IMR-90 (cell line): ENCODE measurements around the gene ABHD16B. TPM values are rescaled to one million over a fixed set of nuclear protein-coding genes. Genes with fewer than 3 reads are reported as not detected.
A peak's percentile ranks its signal among the peaks of the same experiment; 100 is the strongest.
"Not testable (repeated sequence)": the region's sequence is repeated elsewhere in the genome, so short reads cannot be mapped to it uniquely, and the experiment has no call there.

Source experiments
- ATAC-seq: fragments of 200-7000 bp; cut with Tn5 transposase; 2 replicates; pipeline ENCODE4 v1.9.1; 2020; ENCODE audit warnings: low read depth, mild to moderate bottlenecking, moderate library complexity
- BruUV-seq: library from RNA; stranded (reverse); fragments of 400-500 nt; replicated peaks from 2 replicates; lab custom pipeline; 2021; lab: Mats Ljungman, UMichigan
- CTCF ChIA-PET: fragments of 300-600 bp; formaldehyde crosslinking; extraction: SDS; loops from one replicate; lab custom pipeline; 2021; ENCODE audit warnings: antibody characterized with exemption; lab: Yijun Ruan, JAX
- POLR2A ChIA-PET: fragments of 300-600 bp; sonication (Branson Sonifier 250); formaldehyde crosslinking; loops from one replicate; lab custom pipeline; 2022; ENCODE audit warnings: antibody characterized with exemption; ENCODE audit not compliant: unreplicated experiment; lab: Charles Lee
- DNase-seq: peaks from one replicate; pipeline ENCODE4 v3.0.0; 2013
- H2AFZ ChIP-seq: replicated peaks from 2 replicates; pipeline ENCODE3; 2013; ENCODE audit warnings: low read length, mild to moderate bottlenecking; ENCODE audit not compliant: poor library complexity
- H2AK5ac ChIP-seq: 2 replicates; pipeline ENCODE4 v1.6.1; 2013; ENCODE audit warnings: low read depth, low read length, inconsistent platforms
- H2AK9ac ChIP-seq: replicated peaks from 2 replicates; pipeline ENCODE3; 2013; ENCODE audit warnings: mild to moderate bottlenecking, low read depth, low read length, moderate library complexity; ENCODE audit not compliant: poor library complexity
- H2BK120ac ChIP-seq: 2 replicates; pipeline ENCODE4 v1.6.1; 2013; ENCODE audit warnings: low read depth, low read length, inconsistent platforms
- H2BK15ac ChIP-seq: 3 replicates; pipeline ENCODE4 v1.6.1; 2013; ENCODE audit warnings: low read depth, low read length, inconsistent platforms
- H2BK20ac ChIP-seq: 2 replicates; pipeline ENCODE4 v1.6.1; 2013; ENCODE audit warnings: low read depth, mild to moderate bottlenecking, inconsistent platforms, low read length, moderate library complexity
- H2BK5ac ChIP-seq: 2 replicates; pipeline ENCODE4 v1.6.1; 2013; ENCODE audit warnings: mild to moderate bottlenecking, low read depth, low read length, inconsistent platforms; ENCODE audit not compliant: poor library complexity, severe bottlenecking
- H3K14ac ChIP-seq: replicated peaks from 2 replicates; pipeline ENCODE4 v1.6.1; 2013; ENCODE audit warnings: low read depth, low read length, inconsistent platforms
- H3K18ac ChIP-seq: 2 replicates; pipeline ENCODE4 v1.6.1; 2013; ENCODE audit warnings: low read depth, low read length, control low read depth
- H3K23ac ChIP-seq: 2 replicates; pipeline ENCODE4 v1.6.1; 2013; ENCODE audit warnings: low read depth, low read length, inconsistent platforms
- H3K27ac ChIP-seq: 2 replicates; pipeline ENCODE4 v1.5.1; 2013; ENCODE audit warnings: mild to moderate bottlenecking, control low read depth, low read length; ENCODE audit not compliant: insufficient read depth
- H3K27me3 ChIP-seq: 2 replicates; pipeline ENCODE4 v1.6.1; 2013; ENCODE audit warnings: low read length; ENCODE audit not compliant: control insufficient read depth, insufficient read depth
- H3K36me3 ChIP-seq: 2 replicates; pipeline ENCODE4 v1.6.1; 2013; ENCODE audit warnings: low read length, mixed read lengths; ENCODE audit not compliant: control insufficient read depth, insufficient read depth
- H3K4ac ChIP-seq: 2 replicates; pipeline ENCODE4 v1.6.1; 2013; ENCODE audit warnings: low read depth, low read length, inconsistent platforms
- H3K4me1 ChIP-seq: 2 replicates; pipeline ENCODE4 v1.6.1; 2013; ENCODE audit warnings: low read length, mixed read lengths; ENCODE audit not compliant: control insufficient read depth, insufficient read depth
- H3K4me2 ChIP-seq: 2 replicates; pipeline ENCODE4 v1.6.1; 2013; ENCODE audit warnings: low read depth, mild to moderate bottlenecking, control low read depth, low read length, moderate library complexity
- H3K4me3 ChIP-seq: 2 replicates; pipeline ENCODE4 v1.5.1; 2013; ENCODE audit warnings: low read depth, mild to moderate bottlenecking, control low read depth, low read length, moderate library complexity; ENCODE audit not compliant: insufficient read depth
- H3K56ac ChIP-seq: 2 replicates; pipeline ENCODE4 v1.6.1; 2013; ENCODE audit warnings: low read length, inconsistent platforms; ENCODE audit not compliant: insufficient read depth; ENCODE audit errors: extremely low read depth
- H3K79me1 ChIP-seq, 2 experiments: 2 replicates each; pipeline ENCODE4 v1.6.1; 2013; ENCODE audit warnings: low read length in 2 of 2, inconsistent platforms in 1 of 2, low read depth in 1 of 2
- H3K9ac ChIP-seq: 2 replicates; pipeline ENCODE4 v1.6.1; 2013; ENCODE audit warnings: low read depth, low read length, control low read depth
- H3K9me1 ChIP-seq: 2 replicates; pipeline ENCODE4 v1.6.1; 2013; ENCODE audit warnings: low read length, inconsistent platforms; ENCODE audit not compliant: insufficient read depth
- H3K9me3 ChIP-seq: 2 replicates; pipeline ENCODE4 v1.6.1; 2013; ENCODE audit warnings: low read length; ENCODE audit not compliant: control insufficient read depth, insufficient read depth
- H4K20me1 ChIP-seq: 2 replicates; pipeline ENCODE4 v1.6.1; 2013; ENCODE audit warnings: low read length, inconsistent platforms; ENCODE audit not compliant: insufficient read depth
- H4K5ac ChIP-seq: 2 replicates; pipeline ENCODE4 v1.6.1; 2013; ENCODE audit warnings: mild to moderate bottlenecking, low read depth, low read length, control low read depth
- H4K8ac ChIP-seq, 2 experiments: 2 replicates each; pipeline ENCODE4 v1.6.1; 2013; ENCODE audit warnings: low read depth in 2 of 2, low read length in 2 of 2, control low read depth in 1 of 2, inconsistent platforms in 1 of 2
- H4K91ac ChIP-seq: 2 replicates; pipeline ENCODE4 v1.6.1; 2013; ENCODE audit warnings: low read depth, low read length, inconsistent platforms; ENCODE audit not compliant: insufficient read depth
- WGBS, 2 experiments: methylation state at CpG; one replicate each; pipeline versions ENCODE4 v1.1.5 to v1.1.7; 2013; ENCODE audit warnings: missing lambda C conversion rate in 2 of 2; ENCODE audit not compliant: insufficient read length in 1 of 2; ENCODE audit errors: extremely low coverage in 2 of 2; 5-methylcytosine and 5-hydroxymethylcytosine counted together
- dilution Hi-C: fragments of 300-500 bp; cut with HindIII; formaldehyde crosslinking; loops from one replicate; pipeline ENCODE4 v1.14.3; 2018; ENCODE audit warnings: low sequenced_read_pairs; ENCODE audit not compliant: unreplicated experiment
- in situ Hi-C: fragments of 300-500 bp; cut with MboI; formaldehyde crosslinking; loops from 3 replicates; pipeline ENCODE4 v1.14.3; 2019; ENCODE audit warnings: low sequenced_read_pairs, inconsistent platforms, mixed read lengths
- intact Hi-C: fragments of 100-400 bp; cut with micrococcal nuclease; formaldehyde crosslinking; loops from 2 replicates; pipeline ENCODE4 v1.10.0; 2022
- polyA plus RNA-seq, 3 experiments: library from polyadenylated mRNA; depleted of rRNA; stranded (reverse); fragments of >200 nt; gene quantifications; 2 replicates each; pipeline ENCODE4 v1.2.3, GENCODE V29; 2012; ENCODE audit warnings: low replicate concordance in 1 of 3
- total RNA-seq: library from RNA; depleted of rRNA; stranded (reverse); fragments of >200 nt; gene quantifications from 2 replicates; pipeline ENCODE4 v1.2.3, GENCODE V29; 2012

Gene ABHD16B
- total and polyA plus RNA-seq, 2 of the 4 experiments (the other 2 are of a cell fraction): 0.05 TPM; not detected in 1

DNA sequence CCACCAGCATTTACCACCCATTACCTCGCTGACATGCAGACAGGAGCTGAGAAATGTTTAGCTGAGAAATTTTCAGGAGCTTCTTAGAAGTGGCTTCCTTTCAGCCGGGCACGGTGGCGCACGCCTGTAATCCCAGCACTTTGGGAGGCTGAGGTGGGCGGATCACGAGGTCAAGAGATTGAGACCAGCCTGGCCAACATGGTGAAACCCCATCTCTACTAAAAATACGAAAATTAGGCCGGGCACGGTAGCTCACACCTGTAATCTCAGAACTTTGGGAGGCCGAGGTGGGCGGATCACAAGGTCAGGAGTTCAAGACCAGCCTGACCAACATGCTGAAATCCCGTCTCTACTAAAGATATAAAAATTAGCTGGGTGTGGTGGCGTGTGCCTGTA lies 9.8 kb upstream of the ABHD16B start:
- H2BK5ac ChIP-seq, dilution Hi-C loops, DNase-seq, H3K56ac ChIP-seq, H3K9me1 ChIP-seq, H3K9me3 ChIP-seq, H3K27ac ChIP-seq, H4K20me1 ChIP-seq, BruUV-seq, H2AK9ac ChIP-seq, CTCF ChIA-PET, H3K23ac ChIP-seq, H3K36me3 ChIP-seq, H3K9ac ChIP-seq, intact Hi-C loops, H4K5ac ChIP-seq, ATAC-seq, H3K79me1 ChIP-seq, in situ Hi-C loops, H3K18ac ChIP-seq, H3K4ac ChIP-seq, H3K27me3 ChIP-seq, H2BK20ac ChIP-seq, H3K14ac ChIP-seq, H4K91ac ChIP-seq, H4K8ac ChIP-seq, H3K4me2 ChIP-seq, H2AFZ ChIP-seq, H2AK5ac ChIP-seq, H2BK120ac ChIP-seq, H2BK15ac ChIP-seq, POLR2A ChIA-PET, H3K4me3 ChIP-seq: not testable (repeated sequence)
- H3K4me1 ChIP-seq: peaks cover 17% of the 10 kb centered on the region
- no CpG with 5 or more reads among the region's 14 CpGs for WGBS, 2 experiments

DNA sequence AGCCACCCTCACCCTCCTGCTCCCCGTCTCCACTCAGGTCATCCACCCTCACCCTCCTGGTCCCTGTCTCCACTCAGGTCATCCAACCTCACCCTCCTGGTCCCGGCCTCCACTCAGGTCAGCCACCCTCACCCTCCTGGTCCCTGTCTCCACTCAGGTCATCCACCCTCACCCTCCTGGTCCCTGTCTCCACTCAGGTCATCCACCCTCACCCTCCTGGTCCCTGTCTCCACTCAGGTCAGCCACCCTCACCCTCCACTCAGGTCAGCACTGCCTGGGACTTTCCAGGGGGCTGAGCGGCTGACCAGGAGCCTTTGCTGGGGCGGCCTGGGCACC lies 7.6 kb upstream of the ABHD16B start:
- CTCF ChIA-PET, POLR2A ChIA-PET: not testable (repeated sequence)
- WGBS, 2 experiments: 84% methylated on average over 2 of the region's 4 CpGs; no CpG with 5 or more reads in 1 of the 2 experiments

More for the DNA sequence above, 7.6 kb upstream of the ABHD16B start:
- H3K14ac ChIP-seq, H3K27ac ChIP-seq, in situ Hi-C loops, H3K9me3 ChIP-seq, H2BK5ac ChIP-seq, H3K9me1 ChIP-seq, H3K23ac ChIP-seq, DNase-seq, H3K27me3 ChIP-seq, H3K36me3 ChIP-seq, H3K79me1 ChIP-seq, H3K56ac ChIP-seq, BruUV-seq, H2BK20ac ChIP-seq, H3K4me2 ChIP-seq, dilution Hi-C loops, intact Hi-C loops, H2BK15ac ChIP-seq, H3K9ac ChIP-seq, H4K20me1 ChIP-seq, H3K4me3 ChIP-seq, ATAC-seq, H3K18ac ChIP-seq, H4K91ac ChIP-seq, H3K4ac ChIP-seq: not testable (repeated sequence)
- Histone ChIP-seq H2AK9ac (peak overlapping the region; percentile 78), H2AFZ (peak overlapping the region; percentile 67), H4K8ac (peak overlapping the region; percentile 21 to 33; a peak in 1 of 4 replicates), H2AK5ac (peak overlapping the region; percentile 50; the same call in 1 of the 2 replicates), H4K5ac (peak overlapping the region; percentile 11; the same call in 1 of the 2 replicates), H2BK120ac (peak overlapping the region; percentile 15; the same call in 1 of the 2 replicates), H3K4me1 (peaks cover 22% of the 10 kb centered on the region)
